Neural crest cell (in vitro differentiated cells): ENCODE measurements around the gene VPS4B. TPM values are rescaled to one million over a fixed set of nuclear protein-coding genes. Genes with fewer than 3 reads are reported as not detected.
A peak's percentile ranks its signal among the peaks of the same experiment; 100 is the strongest.

Source experiments
- DNase-seq: peaks from one replicate; pipeline ENCODE4 v3.0.0; 2021; ENCODE audit warnings: low read depth, mixed read lengths, low spot score
- H3K27ac Mint-ChIP-seq: one replicate; pipeline ENCODE4 v1.8.0; 2021; ENCODE audit warnings: mild to moderate bottlenecking, mixed read lengths; ENCODE audit not compliant: unreplicated experiment
- H3K27me3 Mint-ChIP-seq: 2 replicates; pipeline ENCODE4 v1.8.0; 2021; ENCODE audit warnings: low read depth, mild to moderate bottlenecking, mixed read lengths
- H3K36me3 Mint-ChIP-seq: 2 replicates; pipeline ENCODE4 v1.8.0; 2021; ENCODE audit warnings: low read depth, mild to moderate bottlenecking, mixed read lengths
- H3K4me1 Mint-ChIP-seq: 2 replicates; pipeline ENCODE4 v1.8.0; 2021; ENCODE audit warnings: mixed read lengths
- H3K4me3 Mint-ChIP-seq: one replicate; pipeline ENCODE4 v1.8.0; 2021; ENCODE audit warnings: mild to moderate bottlenecking, mixed read lengths
- H3K9me3 Mint-ChIP-seq: 2 replicates; pipeline ENCODE4 v1.8.0; 2021; ENCODE audit warnings: mixed read lengths
- long read RNA-seq: library from polyadenylated mRNA; unstranded; transcript quantifications from one replicate; pipeline ENCODE4 v2.0.0, GENCODE V29; 2020
- total RNA-seq: library from RNA; stranded (reverse); gene quantifications from 2 replicates; pipeline ENCODE4 v1.2.1, GENCODE V29; 2021
- TF ChIP-seq, protein P1 (sequence below): fragments of 200-600 bp; sonication (generic); conservative IDR thresholded peaks from 2 replicates; pipeline ENCODE4 v1.5.0; 2021; ENCODE audit warnings: antibody characterized with exemption, mild to moderate bottlenecking

VPS4B gene
- total RNA-seq = 34.2 and 41.8 TPM in 2 replicates
- long read RNA-seq, transcript VPS4B-201 (11 exons, 3,324 nt) = major isoform, 62 of 70 reads
- long read RNA-seq, partial matches to known transcripts = 2 of 70 reads
- long read RNA-seq, other reads (novel, unspliced or antisense) = 6 of 70 reads

DNA sequence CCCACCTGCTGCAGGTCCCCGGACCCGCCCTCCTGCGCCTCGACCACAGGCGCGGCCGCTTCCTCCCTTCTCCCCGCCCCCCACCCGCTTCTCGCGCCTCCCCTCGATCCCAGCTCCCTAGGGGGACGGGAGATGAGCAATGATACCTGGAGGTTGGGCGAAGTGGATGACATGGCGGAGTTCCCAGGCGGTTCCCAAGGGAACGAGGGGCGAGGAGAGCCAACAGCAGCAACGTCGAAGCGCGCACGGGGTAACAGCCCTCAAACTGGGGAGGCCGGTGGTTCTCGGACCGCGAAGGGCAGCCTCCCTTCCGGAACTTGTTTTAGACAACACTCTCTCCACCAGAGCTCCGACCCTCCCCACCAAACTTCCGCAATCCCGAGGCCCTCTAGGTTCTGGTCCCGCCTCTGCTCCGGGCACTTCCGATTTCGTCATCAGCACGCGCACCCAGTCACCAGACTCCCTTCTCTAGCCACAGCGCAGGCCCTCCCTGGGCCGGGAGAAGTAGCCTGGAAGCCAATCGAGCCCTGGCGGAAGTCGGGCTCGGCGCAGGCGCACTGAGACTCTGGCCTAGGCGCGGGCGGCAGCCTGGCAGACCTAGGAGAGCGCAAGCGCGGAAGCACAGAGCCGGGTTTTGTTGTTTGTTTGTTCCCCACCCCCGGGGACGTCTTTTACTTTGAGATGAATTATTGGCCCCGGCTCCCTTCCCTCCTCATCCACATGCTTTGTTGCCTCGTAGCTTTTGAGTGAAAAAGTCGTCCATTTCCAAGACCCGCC is at the start of gene VPS4B:
Gene VPS4B, minus strand, starts transcription at position 390 of the 777 bp plus-strand sequence. Its CDS starts 217 bp downstream, at position 173.
- Mint-ChIP-seq H3K27ac (peak within 1 kb of the TSS; percentile 99), H3K27me3 (peaks cover 13% of the 10 kb centered on the region), H3K4me3 (peak within 1 kb of the TSS; percentile 95), H3K36me3 (no peaks in the 10 kb centered on the region), H3K4me1 (peaks cover 25% of the 10 kb centered on the region), H3K9me3 (no peaks in the 10 kb centered on the region)
- DNase-seq = peak; percentile 97
- TF ChIP-seq, protein P1, sequence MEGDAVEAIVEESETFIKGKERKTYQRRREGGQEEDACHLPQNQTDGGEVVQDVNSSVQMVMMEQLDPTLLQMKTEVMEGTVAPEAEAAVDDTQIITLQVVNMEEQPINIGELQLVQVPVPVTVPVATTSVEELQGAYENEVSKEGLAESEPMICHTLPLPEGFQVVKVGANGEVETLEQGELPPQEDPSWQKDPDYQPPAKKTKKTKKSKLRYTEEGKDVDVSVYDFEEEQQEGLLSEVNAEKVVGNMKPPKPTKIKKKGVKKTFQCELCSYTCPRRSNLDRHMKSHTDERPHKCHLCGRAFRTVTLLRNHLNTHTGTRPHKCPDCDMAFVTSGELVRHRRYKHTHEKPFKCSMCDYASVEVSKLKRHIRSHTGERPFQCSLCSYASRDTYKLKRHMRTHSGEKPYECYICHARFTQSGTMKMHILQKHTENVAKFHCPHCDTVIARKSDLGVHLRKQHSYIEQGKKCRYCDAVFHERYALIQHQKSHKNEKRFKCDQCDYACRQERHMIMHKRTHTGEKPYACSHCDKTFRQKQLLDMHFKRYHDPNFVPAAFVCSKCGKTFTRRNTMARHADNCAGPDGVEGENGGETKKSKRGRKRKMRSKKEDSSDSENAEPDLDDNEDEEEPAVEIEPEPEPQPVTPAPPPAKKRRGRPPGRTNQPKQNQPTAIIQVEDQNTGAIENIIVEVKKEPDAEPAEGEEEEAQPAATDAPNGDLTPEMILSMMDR = peak; percentile 43

DNA sequence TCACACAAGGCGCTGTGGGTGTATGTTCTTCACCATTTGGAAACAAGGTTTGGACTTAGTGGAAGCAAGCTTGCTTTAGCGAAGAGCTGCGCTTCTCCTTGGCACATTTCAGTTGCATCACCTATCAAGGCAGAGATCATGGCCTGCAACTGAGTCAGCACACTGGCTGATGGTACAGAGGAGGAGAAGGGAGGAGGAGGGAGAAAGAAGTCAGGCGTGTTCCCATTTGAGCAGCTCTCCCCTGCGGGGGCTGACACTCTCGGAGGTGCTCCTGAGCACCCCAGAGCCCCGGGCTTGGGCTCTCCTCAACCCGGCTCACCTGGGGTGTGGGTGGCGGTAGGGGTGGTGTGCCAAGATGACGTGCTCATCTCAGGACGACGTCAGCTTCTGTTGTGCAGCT is 48.5 kb upstream of the VPS4B start:
- TF ChIP-seq, protein P1 = no peak
- Mint-ChIP-seq H3K4me1 (peaks cover 4% of the 10 kb centered on the region), H3K27ac (no peak overlapping the region), H3K36me3 (no peaks in the 10 kb centered on the region), H3K4me3 (no peak overlapping the region), H3K27me3 (no peaks in the 10 kb centered on the region), H3K9me3 (no peaks in the 10 kb centered on the region)
- no peak for DNase-seq

DNA sequence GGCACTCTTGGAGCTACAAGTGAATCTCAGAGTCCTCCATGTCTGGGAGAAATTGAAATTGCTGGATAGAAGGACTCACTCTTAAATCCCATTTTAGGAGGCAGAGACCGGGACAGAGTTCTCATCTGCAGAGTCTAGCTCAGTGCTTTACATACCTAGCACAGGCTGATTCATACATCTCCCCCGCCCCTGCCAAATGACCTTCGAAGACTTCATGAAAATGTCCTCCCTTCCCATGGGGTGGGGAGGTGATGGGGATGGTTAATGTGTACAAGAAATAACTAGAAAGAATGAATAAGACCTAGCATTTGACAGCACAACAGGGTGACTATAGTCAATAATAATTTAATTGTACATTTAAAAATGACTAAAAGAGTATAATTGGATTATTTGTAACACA is 46.3 kb upstream of the VPS4B start:
- Mint-ChIP-seq H3K4me1 (peaks cover 4% of the 10 kb centered on the region), H3K36me3 (no peaks in the 10 kb centered on the region), H3K4me3 (no peak overlapping the region), H3K27ac (no peak overlapping the region), H3K27me3 (peaks cover 5% of the 10 kb centered on the region), H3K9me3 (no peaks in the 10 kb centered on the region)
- DNase-seq = no peak
- TF ChIP-seq, protein P1 = no peak

DNA sequence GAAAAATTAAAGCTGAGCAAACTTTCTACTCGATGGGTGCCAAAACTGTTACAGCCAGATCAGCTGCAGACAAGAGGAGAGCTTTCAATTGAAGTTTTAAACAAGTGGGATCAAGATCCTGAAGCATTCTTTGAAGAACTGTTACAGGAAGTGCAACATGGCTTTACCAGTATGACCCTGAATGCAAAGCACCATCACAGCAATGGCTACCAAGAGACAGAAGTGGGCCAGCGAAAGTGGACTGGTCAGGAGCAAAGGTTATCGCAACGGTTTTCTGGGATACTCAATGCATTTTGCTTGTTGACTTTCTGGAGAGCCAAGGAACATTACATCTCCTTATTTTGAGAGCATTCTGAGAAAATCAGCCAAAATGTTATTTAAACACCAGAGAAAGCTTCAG is 45.4 kb upstream of the VPS4B start:
- Mint-ChIP-seq H3K9me3 (no peaks in the 10 kb centered on the region), H3K36me3 (no peaks in the 10 kb centered on the region), H3K27me3 (peaks cover 5% of the 10 kb centered on the region), H3K4me1 (peaks cover 4% of the 10 kb centered on the region), H3K4me3 (no peak overlapping the region), H3K27ac (no peak overlapping the region)
- DNase-seq = no peak
- TF ChIP-seq, protein P1 = no peak

DNA sequence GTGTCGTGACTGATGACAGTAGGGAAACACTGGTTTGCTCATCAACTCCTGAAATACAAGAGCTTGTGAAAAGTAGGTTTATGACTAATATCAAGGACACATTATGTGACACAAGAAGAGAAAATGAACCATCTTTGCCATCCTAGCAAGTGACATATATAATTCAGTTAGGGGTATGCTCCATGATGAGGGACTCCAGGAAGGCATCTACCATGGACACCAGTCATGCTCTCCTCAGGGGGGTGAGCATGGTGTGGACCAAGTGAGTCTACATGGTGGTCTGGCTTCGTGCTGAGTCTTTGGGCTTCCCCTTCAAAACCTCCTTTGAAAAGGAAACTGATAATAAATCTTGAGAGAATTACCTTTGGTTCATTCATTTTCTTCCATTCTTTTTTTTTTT is 42.8 kb upstream of the VPS4B start:
- H3K36me3 Mint-ChIP-seq = no peaks in the 10 kb centered on the region
- no peak overlapping the region for H3K27ac Mint-ChIP-seq
- H3K4me3 Mint-ChIP-seq = no peak overlapping the region
- H3K27me3 Mint-ChIP-seq = peaks cover 5% of the 10 kb centered on the region
- TF ChIP-seq, protein P1 = no peak
- no peaks in the 10 kb centered on the region for H3K4me1 Mint-ChIP-seq
- no peak for DNase-seq
- no peaks in the 10 kb centered on the region for H3K9me3 Mint-ChIP-seq
